Calu3 (cell line): Measurements from ENCODE around the gene STK39. TPM values are rescaled to one million over a fixed set of nuclear protein-coding genes. Genes with fewer than 3 reads are reported as not detected.
A peak's percentile ranks its signal among the peaks of the same experiment; 100 is the strongest.

Source experiments
- BruUV-seq: library from RNA; stranded (reverse); fragments of 400-500 nt; replicated peaks from 2 replicates; lab custom pipeline; 2021; lab: Mats Ljungman, UMichigan
- CTCF ChIA-PET: fragments of 300-600 bp; sonication (Branson Sonifier 250); formaldehyde crosslinking; loops from one replicate; lab custom pipeline; 2022; ENCODE audit warnings: antibody characterized with exemption; lab: Charles Lee
- DNase-seq: peaks from one replicate; pipeline ENCODE4 v3.0.0; 2022
- H3K27ac Mint-ChIP-seq: one replicate; pipeline ENCODE4 v1.8.0; 2022; ENCODE audit warnings: mixed read lengths; ENCODE audit not compliant: unreplicated experiment
- H3K27me3 Mint-ChIP-seq: one replicate; pipeline ENCODE4 v1.8.0; 2022; ENCODE audit warnings: mixed read lengths; ENCODE audit not compliant: unreplicated experiment
- H3K36me3 Mint-ChIP-seq: one replicate; pipeline ENCODE4 v1.8.0; 2022; ENCODE audit warnings: mild to moderate bottlenecking, moderate library complexity, mixed read lengths; ENCODE audit not compliant: insufficient read depth, unreplicated experiment
- H3K4me1 Mint-ChIP-seq: one replicate; pipeline ENCODE4 v1.8.0; 2022; ENCODE audit warnings: mild to moderate bottlenecking, low read depth, mixed read lengths; ENCODE audit not compliant: unreplicated experiment
- H3K4me3 Mint-ChIP-seq: one replicate; pipeline ENCODE4 v1.8.0; 2022; ENCODE audit warnings: mild to moderate bottlenecking, low read depth, moderate library complexity, mixed read lengths; ENCODE audit not compliant: unreplicated experiment
- H3K9me3 Mint-ChIP-seq: one replicate; pipeline ENCODE4 v1.8.0; 2022; ENCODE audit warnings: low read depth, mixed read lengths; ENCODE audit not compliant: unreplicated experiment
- CTCF ChIP-seq: fragments of 200-600 bp; IDR thresholded peaks from one replicate; pipeline ENCODE4 v1.8.0; 2022; ENCODE audit warnings: antibody characterized with exemption; ENCODE audit not compliant: unreplicated experiment
- intact Hi-C: fragments of 100-400 bp; cut with micrococcal nuclease; formaldehyde crosslinking; loops from one replicate; pipeline ENCODE4 v1.10.0; 2022; ENCODE audit not compliant: unreplicated experiment
- total RNA-seq: library from RNA; stranded (reverse); gene quantifications from 2 replicates; pipeline ENCODE4 v1.2.3, GENCODE V29; 2022

The STK39 gene
- total RNA-seq, 1 experiment from 2014 or later, result 110 TPM

- Mint-ChIP-seq H3K9me3 (no peaks in the 10 kb centered on the region), H3K4me1 (peaks cover 87% of the 10 kb centered on the region), H3K27me3 (no peaks in the 10 kb centered on the region), H3K4me3 (peak overlapping the region; percentile 47), H3K27ac (peak overlapping the region; percentile 83), H3K36me3 (peaks cover 50% of the 10 kb centered on the region)
- intact Hi-C loops, result no loop called here
- peak; percentile 49 for DNase-seq
- TF ChIP-seq CTCF, result no peak
- no TSS peak for BruUV-seq
- CTCF ChIA-PET, result no interaction called here
Measured at GRCh38 chr2:168203762-168204693, 43.4 kb downstream of the STK39 start.

DNA sequence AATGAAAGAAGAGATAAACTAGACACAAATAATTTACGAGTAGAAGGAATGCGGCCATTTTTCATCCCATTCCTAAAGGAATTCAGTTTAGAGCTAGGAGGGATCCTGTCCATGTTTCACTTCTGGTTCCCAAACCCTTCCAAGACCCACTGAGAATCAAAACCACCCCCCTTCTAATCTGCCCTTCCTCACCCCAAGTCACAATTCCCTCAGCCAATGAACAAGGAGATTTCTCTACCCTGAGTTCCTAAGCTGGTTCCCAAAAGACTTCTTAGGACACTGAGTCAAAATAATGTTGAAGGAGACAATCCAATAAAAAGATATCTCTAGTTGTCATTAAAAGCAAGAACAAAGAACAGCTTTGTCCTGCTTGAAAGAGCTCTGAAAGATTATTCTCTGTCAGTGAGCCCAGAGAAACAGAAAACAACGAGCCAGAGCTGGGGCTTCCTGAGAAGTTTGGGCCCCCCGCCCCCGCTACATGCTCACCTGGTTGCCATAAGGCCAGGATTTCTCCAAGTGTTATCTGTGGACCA is 45.7 kb downstream of the STK39 start:
- CTCF ChIA-PET, result interaction anchor here (1.0 to 1.5 kb wide), 2 partner anchors 12 to 135 kb away, joined by 4 to 5 read pairs; no protein-coding TSS in a partner anchor
- H3K4me1 Mint-ChIP-seq, result peaks cover 74% of the 10 kb centered on the region
- no peak for TF ChIP-seq CTCF
- BruUV-seq, result no TSS peak
- H3K36me3 Mint-ChIP-seq, result peaks cover 48% of the 10 kb centered on the region
- H3K27ac Mint-ChIP-seq, result peak overlapping the region; percentile 83
- no peaks in the 10 kb centered on the region for H3K27me3 Mint-ChIP-seq
- intact Hi-C loops, result no loop called here
- H3K4me3 Mint-ChIP-seq, result peak overlapping the region; percentile 20
- no peak for DNase-seq
- no peaks in the 10 kb centered on the region for H3K9me3 Mint-ChIP-seq

DNA sequence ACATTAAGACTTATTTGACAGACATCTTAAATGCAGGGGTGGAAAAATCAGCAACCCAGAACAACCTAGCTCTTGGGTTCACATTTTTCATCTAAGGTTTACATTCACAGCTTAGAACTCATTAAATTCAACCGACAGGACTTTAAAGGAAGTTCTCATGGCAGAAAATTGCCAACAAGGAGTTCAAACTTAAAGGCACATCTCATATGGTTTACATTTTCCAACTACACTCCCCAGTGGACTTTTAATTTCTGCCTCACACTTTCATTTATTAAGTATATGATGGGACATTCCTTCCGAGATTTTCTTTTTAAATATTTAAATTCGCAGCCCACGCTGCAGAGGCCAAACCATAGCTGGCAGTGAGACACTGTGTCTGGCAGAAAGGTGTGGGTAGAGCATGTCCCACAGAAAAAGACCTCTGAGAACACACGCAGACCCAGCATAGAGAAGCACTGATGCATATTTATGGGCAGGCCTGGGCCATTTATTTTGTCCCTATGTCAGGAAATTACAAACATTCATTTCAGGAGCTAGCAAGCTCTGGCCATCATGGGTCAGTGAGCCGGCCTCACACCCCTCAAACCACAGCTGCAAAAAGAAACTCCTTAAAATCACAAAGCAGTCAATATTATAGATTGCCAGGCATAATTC is 46.3 kb downstream of the STK39 start:
- H3K27ac Mint-ChIP-seq, result peak overlapping the region; percentile 83
- CTCF ChIA-PET, result interaction anchor here (1.0 to 1.5 kb wide), 3 partner anchors 12 to 136 kb away, joined by 4 to 5 read pairs (median 4); no protein-coding TSS in a partner anchor
- peaks cover 75% of the 10 kb centered on the region for H3K4me1 Mint-ChIP-seq

More for the DNA sequence above, 46.3 kb downstream of the STK39 start:
- TF ChIP-seq CTCF, result no peak
- peaks cover 48% of the 10 kb centered on the region for H3K36me3 Mint-ChIP-seq
- H3K9me3 Mint-ChIP-seq, result no peaks in the 10 kb centered on the region
- BruUV-seq, result no TSS peak
- DNase-seq, result no peak
- H3K27me3 Mint-ChIP-seq, result no peaks in the 10 kb centered on the region
- peak overlapping the region; percentile 20 for H3K4me3 Mint-ChIP-seq
- intact Hi-C loops, result no loop called here
